Spinal cord (tissue), 10 donors: ENCODE data around the gene ULK4. TPM values are rescaled to one million over a fixed set of nuclear protein-coding genes. Genes with fewer than 3 reads are reported as not detected.
"Not testable (repeated sequence)": the region's sequence is repeated elsewhere in the genome, so short reads cannot be mapped to it uniquely, and the experiment has no call there.

Experiments
- DNase-seq, 6 donors: peaks; one replicate each; pipeline versions ENCODE4 v3.0.0 to v3.0.0-alpha.2; 2013 to 2015; ENCODE audit warnings: low spot score in 6 of 6, low read depth in 4 of 6
- H3K27ac ChIP-seq: one replicate; pipeline ENCODE4 v1.5.1; 2013; ENCODE audit warnings: low read depth, low read length, control low read depth
- H3K27me3 ChIP-seq: one replicate; pipeline ENCODE4 v1.6.1; 2013; ENCODE audit warnings: low read length; ENCODE audit not compliant: control insufficient read depth, insufficient read depth
- H3K36me3 ChIP-seq: one replicate; pipeline ENCODE4 v1.6.1; 2013; ENCODE audit warnings: low read length; ENCODE audit not compliant: control insufficient read depth, insufficient read depth
- H3K4me1 ChIP-seq: one replicate; pipeline ENCODE4 v1.6.1; 2013; ENCODE audit warnings: low read length; ENCODE audit not compliant: control insufficient read depth, insufficient read depth
- H3K4me3 ChIP-seq: one replicate; pipeline ENCODE4 v1.5.1; 2013; ENCODE audit warnings: low read depth, low read length, control low read depth
- H3K9me3 ChIP-seq: one replicate; pipeline ENCODE4 v1.6.1; 2013; ENCODE audit warnings: low read length; ENCODE audit not compliant: control insufficient read depth, insufficient read depth
- WGBS: methylation state at CpG from one replicate; pipeline ENCODE4 v1.1.5; 2013; ENCODE audit warnings: missing lambda C conversion rate; ENCODE audit not compliant: insufficient coverage; 5-methylcytosine and 5-hydroxymethylcytosine counted together
- polyA plus RNA-seq, 2 donors: library from polyadenylated mRNA; unstranded; fragments of 120-200 nt; gene quantifications; one replicate each; pipeline ENCODE4 v1.2.1, GENCODE V29; 2013; ENCODE audit not compliant: insufficient read length in 2 of 2
- total RNA-seq, 2 donors: library from RNA; depleted of rRNA in 1 of 2; stranded (reverse); fragments of 120-200 nt in 1 of 2; fragments of >200 nt in 1 of 2; gene quantifications; one replicate each; pipeline versions ENCODE4 v1.2.3 to v1.2.4, GENCODE V29; 2013 to 2014
- donor health status: healthy.

ULK4 gene
- total and polyA plus RNA-seq, 4 donors, result 3.1 to 18.1 (median 9.7) TPM

DNA sequence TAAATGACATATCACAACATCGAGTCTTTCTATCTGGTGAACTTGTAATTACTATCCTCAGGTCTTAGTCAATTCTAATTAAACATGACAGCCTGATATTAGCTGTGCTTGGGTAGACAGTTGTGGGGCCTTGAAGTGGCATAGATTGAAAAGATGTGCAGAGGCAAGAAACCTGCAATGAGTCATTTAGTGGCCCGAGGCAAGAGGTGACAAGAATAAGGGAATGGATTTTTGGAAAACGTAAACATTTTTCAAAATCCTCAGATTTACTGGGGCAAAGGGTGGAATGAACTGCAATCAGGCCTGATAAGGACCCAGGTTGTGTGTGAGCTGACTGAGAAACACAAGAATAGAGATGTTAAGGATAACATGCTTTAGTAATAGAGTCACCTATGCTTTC, 29.5 kb upstream of the ULK4 start:
- H3K27me3 ChIP-seq, result no peaks in the 10 kb centered on the region
- no peak overlapping the region for H3K27ac ChIP-seq
- no peak for DNase-seq
- H3K36me3 ChIP-seq, result no peaks in the 10 kb centered on the region
- no peaks in the 10 kb centered on the region for H3K4me1 ChIP-seq
- no peak overlapping the region for H3K4me3 ChIP-seq
- no peaks in the 10 kb centered on the region for H3K9me3 ChIP-seq
- WGBS, result 92% methylated on average over 2 of the region's 3 CpGs

DNA sequence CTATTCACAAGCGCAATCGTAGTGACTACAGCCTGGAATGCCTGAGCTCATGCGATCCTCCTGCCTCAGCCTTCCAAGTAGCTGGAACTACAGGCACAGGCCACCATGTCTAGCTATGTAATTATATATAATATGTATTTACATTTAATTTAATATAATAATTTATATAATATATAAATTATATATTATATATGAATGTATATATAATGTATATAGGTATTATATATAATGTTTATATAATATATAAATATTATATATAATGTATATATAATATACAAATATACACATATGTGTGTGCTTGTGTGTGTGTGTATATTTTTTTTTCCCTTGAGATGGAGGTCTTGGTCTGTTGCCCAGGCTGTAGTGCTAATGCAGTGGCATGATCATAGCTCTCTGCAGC, 27.6 kb upstream of the ULK4 start:
- no CpG with 5 or more reads among the region's 3 CpGs for WGBS
- DNase-seq, result no peak
- Histone ChIP-seq H3K27ac (no peak overlapping the region), H3K4me1 (no peaks in the 10 kb centered on the region), H3K36me3 (no peaks in the 10 kb centered on the region), H3K27me3 (no peaks in the 10 kb centered on the region), H3K4me3 (no peak overlapping the region), H3K9me3 (no peaks in the 10 kb centered on the region)

DNA sequence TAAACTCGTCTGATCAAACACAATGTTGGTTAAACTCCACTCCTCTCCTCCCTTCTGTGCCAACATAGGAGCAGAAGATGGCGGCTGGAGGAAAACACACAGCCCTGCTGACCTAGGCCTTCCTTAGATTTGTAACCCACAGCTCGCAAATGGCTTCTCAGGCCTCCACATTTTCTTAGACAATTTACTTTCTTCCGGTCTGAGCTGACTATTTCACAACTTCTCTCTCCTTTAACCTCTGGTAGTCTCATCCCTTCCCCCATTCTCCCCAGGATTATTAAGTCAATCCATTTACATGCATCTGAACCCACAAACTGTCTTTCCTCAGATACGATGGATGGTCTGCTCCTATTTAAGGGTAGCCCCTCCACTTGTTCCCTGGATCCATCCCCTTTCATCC, 25.7 kb upstream of the ULK4 start:
- WGBS, result 91% methylated on average over 5 of the region's 5 CpGs
- H3K27ac ChIP-seq, result no peak overlapping the region
- H3K27me3 ChIP-seq, result no peaks in the 10 kb centered on the region
- no peak overlapping the region for H3K4me3 ChIP-seq
- H3K36me3 ChIP-seq, result no peaks in the 10 kb centered on the region
- no peaks in the 10 kb centered on the region for H3K9me3 ChIP-seq
- H3K4me1 ChIP-seq, result no peaks in the 10 kb centered on the region
- no peak for DNase-seq

DNA sequence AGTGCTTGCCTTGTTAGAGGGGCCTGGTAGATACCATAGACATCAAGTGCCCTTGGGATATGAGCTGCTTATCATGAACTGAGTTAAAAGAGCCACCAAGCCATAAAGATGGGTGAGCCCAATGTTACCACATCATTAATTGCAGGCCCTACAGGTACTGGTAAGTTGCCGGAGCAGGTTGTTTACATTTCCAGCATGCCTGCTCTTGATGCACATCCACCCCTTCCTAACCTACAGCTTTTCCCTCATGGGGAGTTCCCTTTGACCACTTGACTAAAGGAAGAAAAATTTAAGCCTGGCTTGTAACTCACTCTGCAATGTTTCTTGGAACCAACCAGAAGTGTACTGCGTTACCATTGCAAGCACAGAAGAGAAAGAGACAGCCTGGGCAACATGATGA, 24.7 kb upstream of the ULK4 start:
- WGBS, result 92% methylated on average over 2 of the region's 2 CpGs
- no peaks in the 10 kb centered on the region for H3K27me3 ChIP-seq
- H3K27ac ChIP-seq, result no peak overlapping the region
- H3K36me3 ChIP-seq, result no peaks in the 10 kb centered on the region
- no peak overlapping the region for H3K4me3 ChIP-seq
- DNase-seq, result no peak
- no peaks in the 10 kb centered on the region for H3K9me3 ChIP-seq
- no peaks in the 10 kb centered on the region for H3K4me1 ChIP-seq

DNA sequence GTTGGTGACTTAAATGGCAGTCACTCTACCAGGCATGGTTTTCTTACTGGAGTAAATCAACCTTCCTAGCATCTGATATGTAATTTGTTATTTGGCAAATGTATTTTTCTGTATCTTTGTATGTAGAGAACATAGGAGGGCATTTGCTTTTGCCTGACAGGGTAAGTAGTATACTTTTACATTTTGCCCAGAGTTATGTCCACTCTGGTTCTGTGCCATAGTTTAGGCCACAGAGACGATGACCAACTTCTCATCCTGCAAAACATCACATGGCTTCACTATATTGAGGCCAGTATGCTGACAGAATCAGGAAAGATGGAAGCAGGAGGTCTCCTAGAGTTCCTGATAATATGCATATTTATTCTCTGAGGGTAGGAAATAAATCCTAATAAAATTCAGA, 23.1 kb upstream of the ULK4 start:
- WGBS, result no CpG with 5 or more reads among the region's 1 CpG
- no peaks in the 10 kb centered on the region for H3K36me3 ChIP-seq
- no peak overlapping the region for H3K4me3 ChIP-seq
- H3K9me3 ChIP-seq, result no peaks in the 10 kb centered on the region
- DNase-seq, result no peak
- no peaks in the 10 kb centered on the region for H3K27me3 ChIP-seq
- H3K4me1 ChIP-seq, result no peaks in the 10 kb centered on the region
- no peak overlapping the region for H3K27ac ChIP-seq

DNA sequence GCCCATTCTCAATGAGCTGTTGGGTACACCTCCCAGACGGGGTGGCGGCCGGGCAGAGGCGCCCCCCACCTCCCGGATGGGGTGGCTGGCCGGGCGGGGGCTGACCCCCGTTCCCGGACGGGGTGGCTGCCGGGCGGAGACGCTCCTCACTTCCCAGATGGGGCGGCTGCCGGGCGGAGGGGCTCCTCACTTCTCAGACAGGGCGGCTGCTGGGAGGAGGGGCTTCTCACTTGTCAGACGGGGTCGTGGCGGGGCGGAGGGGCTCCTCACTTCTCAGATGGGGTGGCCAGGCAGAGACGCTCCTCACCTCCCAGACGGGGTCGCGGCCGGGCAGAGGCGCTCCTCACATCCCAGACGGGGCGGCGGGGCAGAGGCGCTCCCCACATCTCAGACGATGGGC, 21.2 kb upstream of the ULK4 start:
- not testable (repeated sequence) for H3K27ac ChIP-seq, H3K36me3 ChIP-seq, H3K9me3 ChIP-seq, H3K27me3 ChIP-seq, H3K4me3 ChIP-seq, DNase-seq, H3K4me1 ChIP-seq
- WGBS, result 97% methylated on average over 6 of the region's 32 CpGs

DNA sequence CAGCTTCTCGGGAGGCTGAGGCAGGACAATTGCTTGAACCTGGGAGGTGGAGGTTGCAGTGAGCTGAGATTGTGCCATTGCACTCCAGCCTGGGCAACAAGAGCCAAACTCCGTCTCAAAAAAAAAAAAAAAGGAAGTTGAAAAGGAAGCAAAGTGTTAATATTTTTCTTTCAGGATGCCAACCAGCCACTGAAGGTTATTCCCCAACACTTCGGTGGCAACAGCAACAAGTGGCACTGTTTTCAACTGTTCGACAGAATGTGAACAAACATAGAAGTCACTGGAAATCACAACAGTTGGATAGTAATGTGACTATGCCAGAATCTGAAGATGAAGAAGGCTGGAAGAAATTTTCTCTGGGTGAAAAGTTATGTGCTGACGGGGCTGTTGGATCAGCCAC, 15.5 kb upstream of the ULK4 start:
- not testable (repeated sequence) for H3K4me1 ChIP-seq, H3K9me3 ChIP-seq, H3K4me3 ChIP-seq, H3K27me3 ChIP-seq, H3K36me3 ChIP-seq, H3K27ac ChIP-seq, DNase-seq
- 90% methylated on average over 3 of the region's 5 CpGs for WGBS

DNA sequence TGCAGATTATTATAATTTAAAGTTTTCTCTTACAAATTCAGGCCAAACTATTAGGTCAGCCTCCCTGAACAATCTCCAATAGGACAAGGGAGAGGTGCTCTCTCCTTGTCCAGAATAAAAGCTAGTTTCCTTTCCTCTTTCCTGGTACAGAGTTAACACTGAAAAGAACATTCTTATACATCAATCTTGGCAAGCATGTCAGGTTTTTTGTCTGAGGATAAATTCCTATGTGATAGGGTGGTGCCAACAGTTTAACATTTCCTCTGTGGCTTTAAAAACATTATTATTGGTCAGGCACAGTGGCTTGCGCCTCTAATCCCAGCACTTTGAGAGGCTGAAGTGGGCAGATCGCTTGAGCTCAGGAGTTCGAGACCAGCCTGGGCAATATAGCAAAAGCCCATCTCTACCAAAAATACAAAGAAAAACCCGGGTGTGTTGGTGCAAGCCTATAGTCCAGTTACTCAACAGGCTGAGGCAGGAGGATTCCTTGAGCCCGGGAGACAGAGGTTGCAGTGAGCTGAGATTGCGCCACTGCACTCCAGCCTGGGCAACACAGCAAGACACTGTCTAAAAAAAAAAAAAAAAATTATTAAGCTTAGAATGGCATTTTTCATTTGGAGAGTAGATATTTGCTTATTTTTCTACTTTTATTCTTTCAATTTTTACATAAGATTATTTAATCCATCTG, 13.7 kb upstream of the ULK4 start:
- no peaks in the 10 kb centered on the region for H3K4me1 ChIP-seq
- H3K36me3 ChIP-seq, result no peaks in the 10 kb centered on the region
- no peak overlapping the region for H3K27ac ChIP-seq
- 87% methylated on average over 4 of the region's 6 CpGs for WGBS
- H3K4me3 ChIP-seq, result no peak overlapping the region
- H3K27me3 ChIP-seq, result no peaks in the 10 kb centered on the region
- no peaks in the 10 kb centered on the region for H3K9me3 ChIP-seq
- no peak for DNase-seq

DNA sequence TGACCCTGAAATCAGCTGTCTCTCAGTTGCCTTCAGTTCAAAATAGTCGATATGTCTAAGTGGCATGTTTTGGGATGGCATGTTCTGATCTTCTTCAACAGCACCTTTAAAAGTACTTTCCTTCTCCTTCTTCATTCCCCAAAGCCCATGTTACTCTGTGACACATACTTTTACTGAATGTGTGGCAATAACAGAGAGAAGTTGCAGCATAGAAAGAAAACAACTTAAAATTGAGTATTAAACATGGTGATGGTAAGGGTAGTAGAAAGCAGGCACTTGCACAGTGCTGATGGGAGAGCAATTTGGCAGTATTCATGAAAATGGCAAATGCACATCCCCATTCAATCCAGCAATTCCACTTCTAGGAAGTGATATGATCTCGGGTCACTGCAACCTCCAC, 12.3 kb upstream of the ULK4 start:
- Histone ChIP-seq H3K27ac (no peak overlapping the region), H3K4me1 (no peaks in the 10 kb centered on the region), H3K27me3 (no peaks in the 10 kb centered on the region), H3K9me3 (no peaks in the 10 kb centered on the region), H3K4me3 (no peak overlapping the region), H3K36me3 (no peaks in the 10 kb centered on the region)
- DNase-seq, result no peak
- no CpG with 5 or more reads among the region's 2 CpGs for WGBS

DNA sequence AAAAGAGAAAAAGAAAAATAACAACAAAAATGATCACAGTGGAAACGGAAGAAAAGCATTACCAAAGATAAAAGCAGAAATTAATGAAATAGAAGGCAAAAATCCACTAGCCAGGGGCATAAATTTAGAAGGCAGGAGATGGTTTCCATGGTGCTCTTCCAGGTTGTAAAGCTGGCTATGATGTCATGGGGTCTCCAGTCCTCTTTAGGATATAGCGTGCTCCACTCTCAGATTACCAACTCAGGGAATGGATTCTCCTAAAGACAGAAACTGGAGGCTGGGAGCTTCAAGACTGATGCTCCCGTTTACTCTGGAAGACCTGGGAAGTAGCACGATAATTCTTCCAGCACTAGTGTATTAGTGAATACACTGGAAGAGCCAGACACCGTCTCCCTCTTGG, 10.9 kb upstream of the ULK4 start:
- H3K4me1 ChIP-seq, result no peaks in the 10 kb centered on the region
- no peak overlapping the region for H3K4me3 ChIP-seq
- 60% methylated on average over 1 of the region's 5 CpGs for WGBS
- no peaks in the 10 kb centered on the region for H3K27me3 ChIP-seq
- DNase-seq, result no peak
- H3K36me3 ChIP-seq, result no peaks in the 10 kb centered on the region
- no peaks in the 10 kb centered on the region for H3K9me3 ChIP-seq
- H3K27ac ChIP-seq, result no peak overlapping the region
